Naive thymus-derived CD4-positive, alpha-beta T cell (primary cell): ENCODE results near the gene PANK4. TPM values are rescaled to one million over a fixed set of nuclear protein-coding genes. Genes with fewer than 3 reads are reported as not detected.
A peak's percentile ranks its signal among the peaks of the same experiment; 100 is the strongest.

Experiments
- ATAC-seq: fragments of 150-1000 bp; cut with Tn5 transposase; 2 replicates; pipeline ENCODE4 v1.10.0; 2021; ENCODE audit warnings: mild to moderate bottlenecking, moderate library complexity
- CTCF ChIA-PET: fragments of 350-600 bp; sonication (Branson Sonifier 250); formaldehyde crosslinking; loops from one replicate; lab custom pipeline; 2021; ENCODE audit warnings: antibody characterized with exemption; lab: Charles Lee
- POLR2A ChIA-PET: fragments of 350-600 bp; sonication (Branson Sonifier 250); formaldehyde crosslinking; loops from one replicate; lab custom pipeline; 2021; ENCODE audit warnings: antibody characterized with exemption, inconsistent platforms; lab: Charles Lee
- DNase-seq, 9 donors: peaks; one replicate each; pipeline versions ENCODE4 v3.0.0 to v3.0.0-alpha.2; 2020 to 2022; ENCODE audit warnings: mixed read lengths in 1 of 9
- H3K27ac ChIP-seq: one replicate; pipeline ENCODE4 v1.7.0; 2013; ENCODE audit warnings: mild to moderate bottlenecking, low read depth, low read length, moderate library complexity
- H3K27me3 ChIP-seq, 2 donors: one replicate each; pipeline ENCODE4 v1.7.0; 2013; ENCODE audit warnings: low read length in 2 of 2, mild to moderate bottlenecking in 2 of 2, moderate library complexity in 2 of 2; ENCODE audit not compliant: control insufficient read depth in 2 of 2, insufficient read depth in 2 of 2
- H3K36me3 ChIP-seq, 3 experiments: 1 replicate in 2 of 3; 2 replicates in 1 of 3; pipeline ENCODE4 v1.7.0; 2013; ENCODE audit warnings: low read length in 3 of 3, mild to moderate bottlenecking in 3 of 3, moderate library complexity in 1 of 3; ENCODE audit not compliant: insufficient read depth in 3 of 3, control insufficient read depth in 2 of 3
- H3K4me1 ChIP-seq, 2 donors: one replicate each; pipeline ENCODE4 v1.7.0; 2013; ENCODE audit warnings: low read length in 2 of 2, mild to moderate bottlenecking in 2 of 2, moderate library complexity in 1 of 2; ENCODE audit not compliant: control insufficient read depth in 2 of 2, insufficient read depth in 2 of 2
- H3K4me3 ChIP-seq: 2 replicates; pipeline ENCODE4 v1.7.0; 2013; ENCODE audit warnings: mild to moderate bottlenecking, low read length
- H3K9me3 ChIP-seq, 3 experiments: 1 replicate in 2 of 3; 2 replicates in 1 of 3; pipeline ENCODE4 v1.7.0; 2013; ENCODE audit warnings: low read length in 3 of 3; ENCODE audit not compliant: control insufficient read depth in 2 of 3
- H3K27ac Mint-ChIP-seq, 9 donors: one replicate each; pipeline ENCODE4 v1.8.0; 2020 to 2022; ENCODE audit warnings: mixed read lengths in 9 of 9, mild to moderate bottlenecking in 8 of 9, moderate library complexity in 5 of 9, inconsistent platforms in 2 of 9
- H3K27me3 Mint-ChIP-seq, 5 donors: one replicate each; pipeline ENCODE4 v1.8.0; 2021 to 2022; ENCODE audit warnings: mixed read lengths in 5 of 5, mild to moderate bottlenecking in 1 of 5
- H3K36me3 Mint-ChIP-seq, 5 donors: one replicate each; pipeline ENCODE4 v1.8.0; 2020 to 2022; ENCODE audit warnings: mixed read lengths in 5 of 5, mild to moderate bottlenecking in 3 of 5, inconsistent platforms in 1 of 5
- H3K4me1 Mint-ChIP-seq, 7 donors: one replicate each; pipeline ENCODE4 v1.8.0; 2020 to 2022; ENCODE audit warnings: mixed read lengths in 7 of 7, mild to moderate bottlenecking in 3 of 7, inconsistent platforms in 1 of 7
- H3K4me3 Mint-ChIP-seq, 10 donors: one replicate each; pipeline ENCODE4 v1.8.0; 2020 to 2022; ENCODE audit warnings: mild to moderate bottlenecking in 10 of 10, mixed read lengths in 10 of 10, moderate library complexity in 6 of 10, inconsistent platforms in 2 of 10
- H3K9me3 Mint-ChIP-seq, 11 donors: one replicate each; pipeline ENCODE4 v1.8.0; 2020 to 2022; ENCODE audit warnings: mixed read lengths in 11 of 11, mild to moderate bottlenecking in 4 of 11, inconsistent platforms in 1 of 11, moderate library complexity in 1 of 11
- intact Hi-C, 2 donors: fragments of 100-400 bp; cut with micrococcal nuclease; formaldehyde crosslinking; loops; one replicate each; pipeline ENCODE4 v1.15.1; 2023
- polyA plus RNA-seq, 2 donors: library from polyadenylated mRNA; unstranded; fragments of 300-500 nt; fragmentation: Illumina TruSeq; gene quantifications; one replicate each; pipeline ENCODE4 v1.2.3, GENCODE V29; 2021
- total RNA-seq, 6 experiments: library from RNA in 5 of 6; stranded (reverse) in 5 of 6; gene quantifications; 1 replicate in 5 of 6; 2 replicates in 1 of 6; pipeline ENCODE4 v1.2.3 and lab custom pipeline; 2021 to 2026

PANK4 gene
- total and polyA plus RNA-seq, 7 experiments from 2014 or later, result 12.7 to 91.2 (median 64.4) TPM

- H3K36me3 ChIP-seq, result peaks cover 17 to 98% (median 41%) of the 10 kb centered on the region in 3 experiments
- Mint-ChIP-seq H3K36me3 (peaks cover 0 to 14% (median 4%) of the 10 kb centered on the region in 5 donors), H3K9me3 (no peaks in the 10 kb centered on the region), H3K4me1 (peaks cover 0 to 7% (median under 1%) of the 10 kb centered on the region in 7 donors), H3K27me3 (no peaks in the 10 kb centered on the region), H3K4me3 (no peak overlapping the region), H3K27ac (no peak overlapping the region)
- no peak overlapping the region for H3K4me3 ChIP-seq
- H3K9me3 ChIP-seq, result no peaks in the 10 kb centered on the region
- ChIA-PET CTCF (no interaction called here), POLR2A (no interaction called here)
- DNase-seq, result no peak
- intact Hi-C loops, result no loop called here
- H3K4me1 ChIP-seq, result no peaks in the 10 kb centered on the region
- ATAC-seq, result no peak
- H3K27me3 ChIP-seq, result no peaks in the 10 kb centered on the region
- no peak overlapping the region for H3K27ac ChIP-seq
Observed at GRCh38 chr1:2516946-2517345, 9.4 kb downstream of the PANK4 start.

DNA sequence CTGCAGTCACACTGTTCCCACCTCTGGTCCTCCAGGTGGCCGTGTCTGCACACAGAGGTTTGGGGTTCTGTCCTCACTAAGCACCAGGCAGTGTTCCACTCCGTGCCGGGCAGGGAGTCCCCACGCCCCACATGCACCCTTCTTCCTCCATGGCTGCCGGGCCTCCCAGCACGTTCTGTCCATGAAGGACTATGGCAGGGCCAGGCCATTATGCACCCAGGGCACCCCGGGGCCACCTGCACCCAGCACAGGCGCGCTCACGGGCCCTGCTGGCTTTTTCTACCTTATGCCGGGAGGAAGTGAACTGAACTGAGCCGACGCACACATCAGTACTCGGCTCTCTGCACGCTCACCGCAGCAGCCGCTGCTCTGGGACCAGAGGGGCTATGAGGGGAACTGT lies 10.3 kb downstream of the PANK4 start:
- ATAC-seq (no peak), DNase-seq (no peak)
- Histone ChIP-seq H3K36me3 (peaks cover 17 to 98% (median 40%) of the 10 kb centered on the region in 3 experiments), H3K27ac (no peak overlapping the region), H3K4me1 (no peaks in the 10 kb centered on the region), H3K27me3 (no peaks in the 10 kb centered on the region), H3K4me3 (no peak overlapping the region), H3K9me3 (no peaks in the 10 kb centered on the region)
- peaks cover 0 to 18% (median 3%) of the 10 kb centered on the region in 5 donors for H3K36me3 Mint-ChIP-seq
- no peak overlapping the region for H3K4me3 Mint-ChIP-seq
- H3K4me1 Mint-ChIP-seq, result peaks cover 0 to 7% (median 0%) of the 10 kb centered on the region in 7 donors
- ChIA-PET CTCF (no interaction called here), POLR2A (no interaction called here)
- H3K27me3 Mint-ChIP-seq, result no peaks in the 10 kb centered on the region
- no peak overlapping the region for H3K27ac Mint-ChIP-seq
- intact Hi-C loops, result no loop called here
- H3K9me3 Mint-ChIP-seq, result no peaks in the 10 kb centered on the region

DNA sequence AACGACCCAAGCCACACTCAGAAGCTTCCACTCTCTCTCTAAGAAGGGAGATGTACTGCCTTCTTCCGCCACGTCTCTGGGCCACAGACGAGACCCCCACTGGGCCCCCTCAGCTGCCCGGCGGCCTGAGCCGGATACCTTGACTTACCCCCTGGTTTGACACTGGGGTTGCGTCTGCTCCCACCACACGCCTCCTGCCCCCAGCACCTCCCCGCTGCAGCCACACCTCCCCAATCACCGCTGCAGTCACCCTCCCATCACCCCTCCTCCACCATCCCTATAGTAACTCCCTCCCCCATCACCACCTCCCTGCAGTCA lies 10.7 kb downstream of the PANK4 start:
- Mint-ChIP-seq H3K9me3 (no peaks in the 10 kb centered on the region), H3K36me3 (peaks cover 0 to 14% (median 0%) of the 10 kb centered on the region in 5 donors), H3K27ac (no peak overlapping the region), H3K4me1 (peaks cover 0 to 7% (median 0%) of the 10 kb centered on the region in 7 donors), H3K4me3 (no peak overlapping the region), H3K27me3 (no peaks in the 10 kb centered on the region)
- no peaks in the 10 kb centered on the region for H3K27me3 ChIP-seq
- no peaks in the 10 kb centered on the region for H3K4me1 ChIP-seq
- DNase-seq, result no peak
- ChIA-PET POLR2A (no interaction called here), CTCF (no interaction called here)
- H3K4me3 ChIP-seq, result no peak overlapping the region
- intact Hi-C loops, result no loop called here
- H3K27ac ChIP-seq, result no peak overlapping the region
- no peak for ATAC-seq
- H3K36me3 ChIP-seq, result peaks cover 17 to 98% (median 40%) of the 10 kb centered on the region in 3 experiments
- H3K9me3 ChIP-seq, result no peaks in the 10 kb centered on the region

GRCh38 chr1:2514863-2515762 lies 11.3 kb downstream of the PANK4 start:
- DNase-seq (no peak), ATAC-seq (no peak)
- no peaks in the 10 kb centered on the region for H3K4me1 ChIP-seq
- H3K36me3 Mint-ChIP-seq, result peaks cover 0 to 13% (median 0%) of the 10 kb centered on the region in 5 donors
- H3K27me3 Mint-ChIP-seq, result no peaks in the 10 kb centered on the region
- CTCF ChIA-PET, result no interaction called here
- H3K9me3 ChIP-seq, result no peaks in the 10 kb centered on the region
- H3K27ac ChIP-seq, result no peak overlapping the region
- H3K4me3 ChIP-seq, result no peak overlapping the region
- H3K27ac Mint-ChIP-seq, result no peak overlapping the region
- peaks cover 0 to 7% (median 0%) of the 10 kb centered on the region in 7 donors for H3K4me1 Mint-ChIP-seq
- intact Hi-C loops, result no loop called here
- no peak overlapping the region for H3K4me3 Mint-ChIP-seq
- H3K36me3 ChIP-seq, result peaks cover 17 to 98% (median 40%) of the 10 kb centered on the region in 3 experiments
- POLR2A ChIA-PET, result no interaction called here
- H3K9me3 Mint-ChIP-seq, result no peaks in the 10 kb centered on the region
- no peaks in the 10 kb centered on the region for H3K27me3 ChIP-seq

DNA sequence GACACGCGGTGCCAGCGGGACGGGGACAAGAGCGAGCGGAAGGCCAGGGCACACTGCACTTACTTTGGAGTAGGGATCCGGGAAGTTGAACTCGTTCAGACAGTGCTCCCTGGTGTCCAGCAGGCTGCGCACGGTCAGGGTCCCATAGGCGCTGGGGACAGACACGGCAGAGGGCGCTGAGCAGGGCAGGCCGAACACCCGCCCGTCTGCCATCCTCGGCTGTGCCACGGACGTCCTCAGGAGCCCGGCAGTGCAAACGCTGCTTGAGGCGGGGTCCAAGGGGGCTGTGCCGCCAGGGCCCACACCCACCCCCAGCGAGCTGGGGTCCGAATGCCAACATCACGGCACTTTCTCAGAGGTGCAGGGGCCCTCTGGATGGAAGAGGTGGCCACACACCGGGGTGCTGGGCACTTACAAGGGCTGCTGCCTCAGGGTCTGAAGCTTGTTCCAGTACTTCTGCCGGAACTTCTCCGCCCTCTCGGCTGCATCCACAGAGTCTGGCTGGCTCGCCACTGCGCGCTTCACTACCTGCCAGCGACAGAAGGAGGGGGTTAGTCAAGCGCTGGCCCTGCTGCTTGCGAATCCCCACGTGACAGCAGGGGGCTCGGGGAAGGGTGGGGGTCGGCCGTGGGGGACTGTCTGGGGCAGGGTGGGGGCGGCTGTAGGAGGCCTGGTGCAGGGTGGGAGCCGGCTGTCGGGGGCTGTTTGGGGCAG lies 12.3 kb downstream of the PANK4 start:
- ChIA-PET CTCF (no interaction called here), POLR2A (no interaction called here)
- Histone ChIP-seq H3K36me3 (peaks cover 17 to 98% (median 42%) of the 10 kb centered on the region in 3 experiments), H3K4me1 (no peaks in the 10 kb centered on the region), H3K4me3 (no peak overlapping the region), H3K9me3 (no peaks in the 10 kb centered on the region), H3K27ac (no peak overlapping the region), H3K27me3 (no peaks in the 10 kb centered on the region)
- H3K9me3 Mint-ChIP-seq, result no peaks in the 10 kb centered on the region
- intact Hi-C loops, result no loop called here
- ATAC-seq (no peak), DNase-seq (no peak)
- H3K36me3 Mint-ChIP-seq, result peaks cover 0 to 13% (median 0%) of the 10 kb centered on the region in 5 donors
- no peaks in the 10 kb centered on the region for H3K27me3 Mint-ChIP-seq
- no peak overlapping the region for H3K4me3 Mint-ChIP-seq
- H3K27ac Mint-ChIP-seq, result no peak overlapping the region
- peaks cover 0 to 5% (median 0%) of the 10 kb centered on the region in 7 donors for H3K4me1 Mint-ChIP-seq

DNA sequence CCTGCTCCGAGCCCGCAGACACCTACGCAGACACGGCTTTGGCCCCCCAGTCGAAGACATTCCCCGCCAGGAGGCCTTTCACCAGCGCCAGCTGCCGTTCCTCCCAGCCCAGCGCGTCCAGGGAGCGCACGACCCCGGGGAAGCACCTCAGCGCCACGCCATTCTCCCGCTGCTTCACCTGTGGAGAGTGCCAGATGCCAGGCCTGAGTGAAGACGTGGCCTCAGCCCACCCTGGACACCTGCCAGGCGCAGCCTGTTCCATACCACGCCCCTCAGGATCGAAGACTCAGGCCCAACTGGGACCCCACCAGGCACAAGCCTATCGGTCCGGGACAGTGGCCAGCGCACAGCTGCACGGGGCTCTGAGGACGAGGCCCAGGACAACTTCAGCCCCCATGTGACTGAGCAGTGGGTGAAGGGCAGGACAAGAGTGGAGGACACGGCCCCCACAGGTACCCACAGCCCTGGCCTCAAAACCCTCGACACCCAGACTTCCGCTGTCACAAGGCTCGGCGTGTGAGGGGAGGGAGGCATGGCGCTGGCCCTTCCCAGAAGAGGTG lies 13.5 kb downstream of the PANK4 start:
- Mint-ChIP-seq H3K27ac (peak overlapping the region in 1 of 9 donors; percentile 56), H3K27me3 (no peaks in the 10 kb centered on the region), H3K36me3 (peaks cover 0 to 10% (median 3%) of the 10 kb centered on the region in 5 donors), H3K4me1 (peaks cover 0 to 3% (median 0%) of the 10 kb centered on the region in 7 donors), H3K9me3 (no peaks in the 10 kb centered on the region), H3K4me3 (no peak overlapping the region)
- no peaks in the 10 kb centered on the region for H3K27me3 ChIP-seq
- DNase-seq (no peak), ATAC-seq (no peak)
- H3K27ac ChIP-seq, result no peak overlapping the region
- ChIA-PET POLR2A (no interaction called here), CTCF (no interaction called here)
- no peaks in the 10 kb centered on the region for H3K4me1 ChIP-seq
- no peak overlapping the region for H3K4me3 ChIP-seq
- intact Hi-C loops, result no loop called here
- H3K9me3 ChIP-seq, result no peaks in the 10 kb centered on the region
- H3K36me3 ChIP-seq, result peaks cover 7 to 97% (median 34%) of the 10 kb centered on the region in 3 experiments
